Measurements from ENCODE around the gene FAM107B.
"Not testable (repeated sequence)": the region's sequence is repeated elsewhere in the genome, so short reads cannot be mapped to it uniquely, and the experiment has no call there.

Gene FAM107B

GRCh38 chr10:14691359-14691758 lies 83.3 kb downstream of the FAM107B start:
- Histone ChIP-seq H3K27me3 (ENCODE audit: control insufficient read depth, insufficient read depth, low read length) (no peaks in the 10 kb centered on the region), H3K36me3 (ENCODE audit: control insufficient read depth, insufficient read depth, low read length) (no peaks in the 10 kb centered on the region), H3K4me3 (ENCODE audit: low read depth, low read length) (no peak overlapping the region), H3K9ac (ENCODE audit: low read length) (no peak overlapping the region), H3K27ac (ENCODE audit: low read depth, low read length) (no peak overlapping the region), H3K4me1 (ENCODE audit: control insufficient read depth, insufficient read depth, low read length) (peaks cover 3% of the 10 kb centered on the region; the same call in 1 of the 2 replicates), H3K9me3 (ENCODE audit: control insufficient read depth, insufficient read depth, low read depth, low read length) (no peaks in the 10 kb centered on the region)

DNA sequence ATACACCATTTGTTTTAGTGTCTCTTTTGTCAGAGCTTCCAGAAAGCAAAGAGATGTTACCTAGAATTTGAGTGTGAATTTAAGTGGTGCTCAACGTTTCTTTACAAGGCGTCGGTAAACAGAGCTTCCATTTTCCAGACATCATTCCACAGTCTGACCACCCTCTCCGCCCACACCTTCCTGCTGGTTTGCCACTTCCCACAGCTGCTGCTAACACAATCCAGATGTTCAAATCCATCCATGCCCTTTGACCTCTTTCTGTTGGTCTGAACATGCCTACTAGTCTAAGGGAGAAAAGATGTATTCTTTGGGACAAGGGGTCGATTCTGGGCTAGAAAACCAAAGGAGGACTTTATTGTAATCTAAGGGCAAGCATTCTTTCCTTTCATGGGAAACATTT lies 86.1 kb downstream of the FAM107B start:
- no peak overlapping the region for H3K4me3 ChIP-seq (ENCODE audit: low read depth, low read length)
- H3K9ac ChIP-seq (ENCODE audit: low read length) = no peak overlapping the region
- no peak overlapping the region for H3K27ac ChIP-seq (ENCODE audit: low read depth, low read length)

DNA sequence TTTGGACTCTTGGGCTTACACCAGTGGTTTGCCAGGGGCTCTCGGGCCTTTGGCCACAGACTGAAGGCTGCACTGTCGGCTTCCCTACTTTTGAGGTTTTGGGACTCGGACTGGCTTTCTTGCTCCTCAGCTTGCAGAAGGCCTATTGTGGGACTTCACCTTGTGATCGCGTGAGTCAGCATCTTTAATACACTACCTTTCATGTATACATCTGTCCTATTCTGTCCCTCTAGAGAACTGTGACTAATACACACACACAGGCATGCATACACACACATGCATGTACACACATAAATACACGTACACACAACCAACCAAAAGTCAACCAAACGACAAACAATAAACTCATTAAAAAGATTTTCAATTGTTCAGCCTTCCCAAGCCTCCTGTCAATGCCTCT lies 86.5 kb downstream of the FAM107B start:
- not testable (repeated sequence) for H3K36me3 ChIP-seq (ENCODE audit: control insufficient read depth, insufficient read depth, low read length); H3K9me3 ChIP-seq (ENCODE audit: control insufficient read depth, insufficient read depth, low read depth, low read length); H3K4me1 ChIP-seq (ENCODE audit: control insufficient read depth, insufficient read depth, low read length); H3K27me3 ChIP-seq (ENCODE audit: control insufficient read depth, insufficient read depth, low read length); H3K4me3 ChIP-seq (ENCODE audit: low read depth, low read length); H3K9ac ChIP-seq (ENCODE audit: low read length); H3K27ac ChIP-seq (ENCODE audit: low read depth, low read length)

More for the DNA sequence above, 86.1 kb downstream of the FAM107B start:
- H3K27me3 ChIP-seq (ENCODE audit: control insufficient read depth, insufficient read depth, low read length) = no peaks in the 10 kb centered on the region
- peaks cover 3% of the 10 kb centered on the region; the same call in 1 of the 2 replicates for H3K4me1 ChIP-seq (ENCODE audit: control insufficient read depth, insufficient read depth, low read length)
- H3K36me3 ChIP-seq (ENCODE audit: control insufficient read depth, insufficient read depth, low read length) = no peaks in the 10 kb centered on the region
- no peaks in the 10 kb centered on the region for H3K9me3 ChIP-seq (ENCODE audit: control insufficient read depth, insufficient read depth, low read depth, low read length)

GRCh38 chr10:14687340-14687739 lies 87.4 kb downstream of the FAM107B start:
- no peaks in the 10 kb centered on the region for H3K27me3 ChIP-seq (ENCODE audit: control insufficient read depth, insufficient read depth, low read length)
- peaks cover 3% of the 10 kb centered on the region; the same call in 1 of the 2 replicates for H3K4me1 ChIP-seq (ENCODE audit: control insufficient read depth, insufficient read depth, low read length)
- H3K9me3 ChIP-seq (ENCODE audit: control insufficient read depth, insufficient read depth, low read depth, low read length) = no peaks in the 10 kb centered on the region
- no peak overlapping the region for H3K27ac ChIP-seq (ENCODE audit: low read depth, low read length)
- H3K36me3 ChIP-seq (ENCODE audit: control insufficient read depth, insufficient read depth, low read length) = no peaks in the 10 kb centered on the region
- no peak overlapping the region for H3K4me3 ChIP-seq (ENCODE audit: low read depth, low read length)
- no peak overlapping the region for H3K9ac ChIP-seq (ENCODE audit: low read length)

- no peaks in the 10 kb centered on the region for H3K36me3 ChIP-seq (ENCODE audit: control insufficient read depth, insufficient read depth, low read length)
- H3K27me3 ChIP-seq (ENCODE audit: control insufficient read depth, insufficient read depth, low read length) = no peaks in the 10 kb centered on the region
- no peak overlapping the region for H3K9ac ChIP-seq (ENCODE audit: low read length)
- H3K27ac ChIP-seq (ENCODE audit: low read depth, low read length) = no peak overlapping the region
- H3K9me3 ChIP-seq (ENCODE audit: control insufficient read depth, insufficient read depth, low read depth, low read length) = no peaks in the 10 kb centered on the region
- peaks cover 3% of the 10 kb centered on the region; the same call in 1 of the 2 replicates for H3K4me1 ChIP-seq (ENCODE audit: control insufficient read depth, insufficient read depth, low read length)
- H3K4me3 ChIP-seq (ENCODE audit: low read depth, low read length) = no peak overlapping the region
Measured at GRCh38 chr10:14686356-14686755, 88.3 kb downstream of the FAM107B start.

DNA sequence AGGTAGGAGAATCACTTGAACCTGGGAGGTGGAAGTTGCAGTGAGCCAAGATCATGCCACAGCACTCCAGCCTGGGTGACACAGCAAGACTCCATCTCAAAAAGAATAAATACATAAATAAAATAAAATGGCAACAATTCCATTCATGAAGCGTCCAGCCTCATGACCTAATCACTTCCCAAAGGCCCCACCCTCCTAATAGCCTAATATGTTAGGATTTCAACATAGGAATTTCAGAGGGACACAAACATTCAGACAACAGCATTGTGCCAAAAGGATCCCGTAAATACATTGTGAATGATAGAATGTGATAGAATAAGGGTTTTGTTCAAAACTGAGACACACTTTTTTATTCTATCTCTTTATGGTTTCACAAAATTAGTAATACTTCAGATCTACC lies 90.3 kb downstream of the FAM107B start:
- Histone ChIP-seq H3K9ac (ENCODE audit: low read length) (no peak overlapping the region), H3K4me1 (ENCODE audit: control insufficient read depth, insufficient read depth, low read length) (peaks cover 3% of the 10 kb centered on the region; the same call in 1 of the 2 replicates), H3K9me3 (ENCODE audit: control insufficient read depth, insufficient read depth, low read depth, low read length) (no peaks in the 10 kb centered on the region), H3K4me3 (ENCODE audit: low read depth, low read length) (no peak overlapping the region), H3K27ac (ENCODE audit: low read depth, low read length) (no peak overlapping the region), H3K27me3 (ENCODE audit: control insufficient read depth, insufficient read depth, low read length) (no peaks in the 10 kb centered on the region), H3K36me3 (ENCODE audit: control insufficient read depth, insufficient read depth, low read length) (no peaks in the 10 kb centered on the region)

- Histone ChIP-seq H3K36me3 (ENCODE audit: control insufficient read depth, insufficient read depth, low read length) (no peaks in the 10 kb centered on the region), H3K4me1 (ENCODE audit: control insufficient read depth, insufficient read depth, low read length) (peaks cover under 1% of the 10 kb centered on the region; the same call in 1 of the 2 replicates), H3K27ac (ENCODE audit: low read depth, low read length) (no peak overlapping the region), H3K9ac (ENCODE audit: low read length) (no peak overlapping the region), H3K9me3 (ENCODE audit: control insufficient read depth, insufficient read depth, low read depth, low read length) (no peaks in the 10 kb centered on the region), H3K27me3 (ENCODE audit: control insufficient read depth, insufficient read depth, low read length) (no peaks in the 10 kb centered on the region), H3K4me3 (ENCODE audit: low read depth, low read length) (no peak overlapping the region)
Measured at GRCh38 chr10:14683256-14683655, 91.4 kb downstream of the FAM107B start.

DNA sequence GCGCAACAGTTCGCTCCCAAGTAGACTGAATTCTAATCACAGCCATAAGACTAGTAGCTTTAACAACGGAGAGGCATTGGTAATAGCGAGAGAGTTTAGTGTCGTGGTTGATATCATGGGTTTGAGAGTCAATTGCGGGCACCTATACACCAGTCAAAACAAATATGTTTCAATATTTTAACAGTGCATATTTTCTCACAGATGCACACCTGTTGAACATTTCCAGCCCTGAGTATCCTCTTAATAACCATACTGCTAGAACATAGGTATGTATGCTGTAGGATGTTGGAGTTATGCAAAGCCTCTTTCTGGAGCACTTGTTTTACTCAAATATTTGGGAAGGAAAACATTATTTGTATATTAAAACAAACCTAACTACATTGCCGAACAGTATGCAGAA lies 92.9 kb downstream of the FAM107B start:
- Histone ChIP-seq H3K4me1 (ENCODE audit: control insufficient read depth, insufficient read depth, low read length) (no peaks in the 10 kb centered on the region), H3K36me3 (ENCODE audit: control insufficient read depth, insufficient read depth, low read length) (no peaks in the 10 kb centered on the region), H3K4me3 (ENCODE audit: low read depth, low read length) (no peak overlapping the region), H3K27me3 (ENCODE audit: control insufficient read depth, insufficient read depth, low read length) (no peaks in the 10 kb centered on the region; the same call in 1 of the 2 replicates), H3K27ac (ENCODE audit: low read depth, low read length) (no peak overlapping the region), H3K9me3 (ENCODE audit: control insufficient read depth, insufficient read depth, low read depth, low read length) (no peaks in the 10 kb centered on the region), H3K9ac (ENCODE audit: low read length) (no peak overlapping the region)

DNA sequence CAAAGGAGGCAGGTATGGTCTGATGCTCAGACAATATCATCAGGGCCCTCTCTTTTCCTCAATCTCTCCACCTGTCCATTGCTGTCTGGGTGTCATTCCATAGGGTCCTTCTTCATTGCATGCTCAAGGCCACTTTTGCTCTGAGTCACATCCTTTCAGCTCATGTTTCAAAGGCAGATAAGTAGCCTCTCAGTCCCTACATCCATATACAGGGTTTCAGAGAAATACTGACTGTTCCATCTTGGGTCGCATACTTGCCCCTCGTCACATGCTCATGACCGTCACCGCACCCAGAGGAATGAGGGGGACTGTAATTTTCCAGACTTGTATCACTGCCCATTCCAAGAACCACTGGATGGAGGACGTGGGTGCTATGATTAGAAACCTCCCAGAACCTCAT lies 93.4 kb downstream of the FAM107B start:
- Histone ChIP-seq H3K9ac (ENCODE audit: low read length) (no peak overlapping the region), H3K27ac (ENCODE audit: low read depth, low read length) (no peak overlapping the region), H3K4me1 (ENCODE audit: control insufficient read depth, insufficient read depth, low read length) (no peaks in the 10 kb centered on the region), H3K9me3 (ENCODE audit: control insufficient read depth, insufficient read depth, low read depth, low read length) (no peaks in the 10 kb centered on the region), H3K36me3 (ENCODE audit: control insufficient read depth, insufficient read depth, low read length) (no peaks in the 10 kb centered on the region), H3K27me3 (ENCODE audit: control insufficient read depth, insufficient read depth, low read length) (no peaks in the 10 kb centered on the region; the same call in 1 of the 2 replicates), H3K4me3 (ENCODE audit: low read depth, low read length) (no peak overlapping the region)

GRCh38 chr10:14678637-14679036 lies 96.1 kb downstream of the FAM107B start:
- no peak overlapping the region for H3K27ac ChIP-seq (ENCODE audit: low read depth, low read length)
- no peak overlapping the region for H3K9ac ChIP-seq (ENCODE audit: low read length)
- H3K9me3 ChIP-seq (ENCODE audit: control insufficient read depth, insufficient read depth, low read depth, low read length) = no peaks in the 10 kb centered on the region
- H3K4me1 ChIP-seq (ENCODE audit: control insufficient read depth, insufficient read depth, low read length) = peaks cover 17% of the 10 kb centered on the region
- no peaks in the 10 kb centered on the region; the same call in 1 of the 2 replicates for H3K27me3 ChIP-seq (ENCODE audit: control insufficient read depth, insufficient read depth, low read length)
- no peak overlapping the region for H3K4me3 ChIP-seq (ENCODE audit: low read depth, low read length)
- no peaks in the 10 kb centered on the region for H3K36me3 ChIP-seq (ENCODE audit: control insufficient read depth, insufficient read depth, low read length)

DNA sequence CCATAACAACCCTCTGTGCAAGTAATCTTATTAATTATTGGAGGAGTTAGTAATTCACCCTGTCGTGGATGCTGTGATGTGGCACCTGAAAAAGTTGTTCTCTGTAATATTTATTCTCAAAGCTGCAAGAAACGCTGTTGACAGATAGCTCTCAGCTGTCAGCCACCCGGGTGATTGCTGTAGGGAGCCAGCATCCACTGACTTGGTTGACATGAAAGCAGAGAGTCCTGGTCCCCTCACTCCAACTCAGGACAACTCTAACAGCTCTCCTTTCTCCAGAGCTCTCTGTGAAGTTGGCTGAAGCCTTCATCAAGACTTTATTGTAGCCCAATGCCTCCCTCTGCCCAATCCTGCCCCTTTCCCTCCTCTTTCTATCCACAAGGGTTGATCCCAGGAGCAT lies 98.0 kb downstream of the FAM107B start:
- no peaks in the 10 kb centered on the region for H3K9me3 ChIP-seq (ENCODE audit: control insufficient read depth, insufficient read depth, low read depth, low read length)
- peaks cover 23% of the 10 kb centered on the region for H3K4me1 ChIP-seq (ENCODE audit: control insufficient read depth, insufficient read depth, low read length)
- H3K27ac ChIP-seq (ENCODE audit: low read depth, low read length) = no peak overlapping the region
- no peaks in the 10 kb centered on the region; the same call in 1 of the 2 replicates for H3K27me3 ChIP-seq (ENCODE audit: control insufficient read depth, insufficient read depth, low read length)
- H3K9ac ChIP-seq (ENCODE audit: low read length) = no peak overlapping the region
- H3K4me3 ChIP-seq (ENCODE audit: low read depth, low read length) = no peak overlapping the region
- H3K36me3 ChIP-seq (ENCODE audit: control insufficient read depth, insufficient read depth, low read length) = no peaks in the 10 kb centered on the region
